NCI-H82 (cell line): Measurements from ENCODE around the gene CLTCL1.

Experiments
- DNase-seq: peaks from one replicate; lab custom pipeline; 2025; lab: John Stamatoyannopoulos, UW

CLTCL1 gene

GRCh38 chr22:19150482-19151328 lies 140.8 kb downstream of the CLTCL1 start:
- no peak for DNase-seq

- no peak for DNase-seq
Observed at GRCh38 chr22:19149991-19150390, 141.5 kb downstream of the CLTCL1 start, which contains the start of gene GSC2. Gene GSC2 (minus strand): TSS chr22:19150292. CDS start chr22:19150283, 9 bp downstream.

GRCh38 chr22:19149047-19149883 lies 142.3 kb downstream of the CLTCL1 start:
- DNase-seq, result peak; percentile 31

DNA sequence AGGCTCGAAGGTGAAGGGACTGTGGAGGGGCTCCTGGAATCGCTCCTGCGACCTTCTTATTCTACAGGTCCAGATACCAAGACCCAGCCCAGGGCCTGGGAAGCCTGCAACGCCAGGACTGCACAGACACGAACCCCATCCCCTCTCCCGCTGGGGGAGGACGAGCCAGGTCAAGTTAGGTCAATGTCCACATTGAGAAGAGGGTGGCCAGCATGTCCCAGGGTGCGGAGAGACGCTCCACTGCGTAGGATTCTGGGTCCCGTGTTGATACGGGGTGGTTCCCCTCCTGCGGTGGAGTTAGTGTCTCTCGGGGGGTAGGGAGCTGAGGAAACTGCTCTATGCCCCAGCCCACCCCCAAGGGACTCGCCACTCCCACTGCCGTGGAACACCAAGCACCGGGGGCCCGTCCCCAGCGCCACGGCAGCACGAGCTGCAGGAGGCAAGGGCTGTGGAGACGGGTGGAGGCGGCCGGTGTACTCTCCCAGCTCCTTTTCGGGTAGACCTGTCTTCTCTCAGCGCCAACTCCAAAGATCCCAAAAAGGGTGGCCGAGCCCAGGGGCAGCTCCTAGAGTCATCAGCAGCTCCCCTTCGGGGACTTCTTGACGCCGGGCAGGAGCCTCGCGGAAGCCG lies 143.0 kb downstream of the CLTCL1 start:
- DNase-seq, result no peak

DNA sequence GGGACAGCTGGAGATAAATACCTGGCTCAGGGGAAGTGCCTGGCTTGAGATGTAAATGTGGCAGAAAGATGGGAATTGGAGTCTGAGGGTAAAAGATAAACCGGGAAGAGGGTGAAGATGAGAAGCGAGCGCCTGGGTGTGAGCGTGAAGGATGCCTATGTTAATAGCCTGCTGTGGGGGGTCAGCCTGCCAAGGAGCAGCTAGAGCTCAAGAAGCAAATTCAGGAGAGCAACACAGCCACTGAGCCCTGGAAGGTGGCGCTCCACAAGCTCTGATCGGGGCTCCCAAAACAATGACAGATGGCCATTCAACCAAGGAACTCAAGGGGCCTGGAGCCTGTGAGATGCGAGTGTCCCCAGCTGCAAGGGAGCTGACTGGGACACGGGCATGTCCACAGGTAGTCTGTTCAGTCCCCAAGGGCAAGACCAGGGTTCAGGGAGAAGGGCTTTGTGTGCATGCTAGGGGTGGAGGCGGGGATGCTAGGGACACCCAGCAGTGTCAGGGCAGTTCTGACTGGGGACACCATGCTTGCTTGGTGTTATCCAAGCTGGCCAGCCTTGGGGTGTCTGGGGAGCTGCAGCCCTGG lies 144.2 kb downstream of the CLTCL1 start:
- DNase-seq, result peak; percentile 54

GRCh38 chr22:19146215-19146968 lies 145.1 kb downstream of the CLTCL1 start:
- peak; percentile 9 for DNase-seq

DNA sequence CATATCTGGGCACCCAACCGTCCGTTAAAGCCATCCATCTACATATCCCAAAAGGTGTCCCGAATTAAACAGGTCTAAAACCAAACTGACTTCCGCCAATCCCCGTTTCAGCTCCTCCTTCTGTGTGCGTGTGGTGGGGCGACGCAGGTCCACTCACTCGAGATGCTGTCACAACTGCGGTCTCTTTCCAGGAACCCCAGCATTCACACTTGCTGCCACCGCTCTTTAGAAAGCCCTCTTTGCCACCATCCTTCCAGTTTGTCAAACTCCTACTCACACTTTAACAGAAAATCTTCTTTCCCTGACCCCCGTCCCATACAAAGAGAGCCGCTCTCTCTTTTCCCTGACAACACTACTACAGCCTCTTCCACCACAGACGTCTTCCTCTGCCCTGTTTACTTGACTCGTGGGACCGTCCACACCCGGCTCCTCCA lies 147.5 kb downstream of the CLTCL1 start:
- no peak for DNase-seq

DNA sequence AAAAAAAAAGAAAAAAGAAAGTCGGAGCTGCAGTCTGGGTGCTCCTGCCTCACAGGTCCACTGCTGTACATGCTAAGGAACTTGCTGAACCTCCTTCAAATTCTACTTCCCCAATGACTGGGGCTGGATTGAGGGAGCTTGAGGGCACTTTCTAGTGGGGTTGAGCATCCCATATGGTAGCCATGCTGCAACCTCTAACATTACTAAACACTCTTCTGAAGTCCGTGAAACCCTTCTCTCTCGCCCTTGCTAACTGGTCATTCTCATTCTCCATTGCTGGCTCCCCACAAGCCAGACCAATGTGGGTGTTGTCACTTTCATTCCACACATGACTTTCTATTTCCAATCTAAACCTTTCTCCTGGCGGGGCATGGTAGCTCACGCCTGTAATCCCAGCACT lies 148.3 kb downstream of the CLTCL1 start:
- DNase-seq, result no peak

GRCh38 chr22:19142394-19142793 lies 149.1 kb downstream of the CLTCL1 start:
- DNase-seq, result no peak

DNA sequence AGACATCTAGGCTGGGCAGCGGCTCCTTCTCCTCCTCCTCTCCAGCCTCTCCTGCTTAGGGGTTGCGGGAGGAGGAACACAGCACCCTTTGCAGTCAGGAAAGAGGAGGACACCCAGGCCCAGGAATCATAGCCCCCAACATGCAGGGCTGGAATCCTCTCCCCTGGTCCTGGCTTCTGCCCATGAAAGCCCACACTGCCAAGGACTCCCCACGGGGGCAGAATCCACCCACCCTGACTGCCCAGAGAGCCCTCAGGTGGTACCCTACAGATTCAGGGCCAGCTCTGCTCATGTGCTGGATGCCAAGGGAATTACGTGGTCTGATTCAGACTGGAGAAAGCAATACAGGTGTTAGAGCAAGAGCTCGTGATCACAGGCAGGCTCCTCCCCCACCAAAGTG lies 151.5 kb downstream of the CLTCL1 start:
- no peak for DNase-seq

GRCh38 chr22:19139001-19139356 lies 152.5 kb downstream of the CLTCL1 start:
- no peak for DNase-seq

- DNase-seq, result no peak
Observed at GRCh38 chr22:19138217-19139000, 153.1 kb downstream of the CLTCL1 start.

- no peak for DNase-seq
Observed at GRCh38 chr22:19137384-19138216, 153.9 kb downstream of the CLTCL1 start.

DNA sequence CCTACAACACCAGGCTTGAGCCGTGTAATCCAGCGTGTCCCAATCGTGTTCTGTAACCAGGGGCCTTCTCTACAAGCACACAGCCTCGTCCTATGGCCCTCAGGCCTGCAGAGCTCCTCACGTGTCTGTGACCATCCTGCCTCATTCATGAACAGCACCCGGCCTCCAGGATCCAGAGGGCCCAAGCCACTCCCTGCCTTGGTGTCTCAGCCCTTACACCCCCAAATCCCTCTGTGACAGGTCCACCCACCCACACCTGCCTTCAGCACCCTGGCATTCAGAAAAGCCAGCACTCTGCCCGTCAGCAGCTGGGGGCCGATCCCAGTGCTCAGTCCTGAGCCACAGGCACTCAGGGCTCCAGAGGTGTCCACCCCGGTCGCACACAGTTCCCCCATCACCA lies 154.6 kb downstream of the CLTCL1 start:
- DNase-seq, result no peak

GRCh38 chr22:19134874-19135273 lies 156.6 kb downstream of the CLTCL1 start:
- no peak for DNase-seq

- DNase-seq, result no peak
Observed at GRCh38 chr22:19134176-19134831, 157.2 kb downstream of the CLTCL1 start.

DNA sequence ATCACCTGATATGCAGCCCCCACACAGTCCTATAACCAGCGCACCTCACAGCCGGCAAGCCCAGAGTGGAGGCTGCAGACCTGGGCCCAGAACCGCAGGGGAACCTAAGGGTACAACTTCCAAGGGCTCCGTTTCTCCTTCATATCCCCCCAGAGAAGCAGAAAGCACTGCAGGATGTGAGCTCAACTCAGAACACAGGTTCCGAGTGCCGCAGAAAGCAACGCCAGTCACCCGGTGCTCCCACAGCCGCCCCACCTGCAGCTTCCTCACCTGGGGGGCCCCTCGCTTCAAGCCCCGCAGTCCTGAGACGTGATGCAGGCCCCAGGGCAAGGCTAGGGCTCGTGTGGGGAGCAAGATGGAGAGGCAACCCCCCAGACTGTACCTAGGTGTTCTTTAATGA lies 158.0 kb downstream of the CLTCL1 start:
- DNase-seq, result no peak

DNA sequence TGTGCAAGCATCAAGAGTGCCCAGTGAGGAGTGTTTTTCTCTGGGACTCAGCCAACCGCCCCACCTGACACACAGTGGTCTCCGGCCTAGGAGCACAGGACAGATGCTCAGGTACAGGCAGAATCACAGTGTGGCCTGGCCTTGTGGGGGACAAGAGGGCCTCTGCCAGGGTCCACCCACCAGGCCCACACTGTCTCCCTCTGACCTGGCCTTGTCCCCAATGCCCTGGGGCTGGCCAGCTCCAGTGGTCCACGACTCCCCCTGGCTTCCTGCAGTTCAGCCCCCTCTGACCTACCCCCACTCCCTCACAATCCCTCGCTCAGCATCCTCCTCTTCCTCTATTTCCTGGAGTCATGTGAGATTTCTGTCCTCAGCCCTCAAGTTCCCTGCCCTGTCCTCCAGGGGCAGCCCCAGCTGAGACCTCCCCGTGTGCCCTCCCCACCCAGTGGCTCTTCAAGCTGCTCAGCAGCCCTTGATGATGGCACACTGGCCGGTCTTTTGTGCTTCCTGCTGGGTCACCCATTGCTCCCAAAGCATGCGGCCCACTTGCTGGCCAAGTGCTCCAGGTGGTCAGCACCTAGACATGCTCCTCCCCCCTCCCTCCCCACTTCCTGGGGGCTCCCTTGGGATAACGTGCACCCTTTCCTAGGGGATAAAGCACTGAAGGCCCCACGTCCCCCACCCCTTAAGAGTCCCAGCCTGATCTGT lies 158.7 kb downstream of the CLTCL1 start:
- DNase-seq, result no peak

GRCh38 chr22:19132153-19132552 lies 159.4 kb downstream of the CLTCL1 start:
- DNase-seq, result no peak
